Transverse colon (tissue), 4 donors: ENCODE measurements around the gene EPS8.
A peak's percentile ranks its signal among the peaks of the same experiment; 100 is the strongest.

Source experiments
- CTCF ChIP-seq, 5 experiments: fragments of 200-600 bp in 3 of 5; fragments of 450-650 bp in 2 of 5; sonication (generic) in 3 of 5; IDR thresholded peaks; 1 replicate in 2 of 5; 2 replicates in 3 of 5; pipeline ENCODE4 v1.5.1; 2016 to 2017; ENCODE audit warnings: antibody characterized with exemption in 5 of 5, inconsistent platforms in 3 of 5, mild to moderate bottlenecking in 2 of 5, moderate library complexity in 1 of 5
- EP300 ChIP-seq: sonication (generic); formaldehyde crosslinking; IDR thresholded peaks from one replicate; pipeline ENCODE4 v1.6.1; 2017; ENCODE audit warnings: antibody characterized with exemption, low read depth
- POLR2AphosphoS5 ChIP-seq, 3 donors: sonication (generic); formaldehyde crosslinking; IDR thresholded peaks; one replicate each; pipeline ENCODE4 v1.6.1; 2016; ENCODE audit warnings: antibody characterized with exemption in 3 of 3

- peak; percentile 85 for TF ChIP-seq EP300
- TF ChIP-seq POLR2AphosphoS5 (IDR thresholded peaks at IDR 0.05): peak; percentile 66 to 78 (median 75)
- no peak for TF ChIP-seq CTCF (IDR thresholded peaks at IDR 0.05)
Observed at GRCh38 chr12:15629108-15629507, 160.1 kb downstream of the EPS8 start.
